ENCODE measurements around the gene PARP2.
A peak's percentile ranks its signal among the peaks of the same experiment; 100 is the strongest.

Gene PARP2

GRCh38 chr14:20400965-20401593, 57.6 kb downstream of the PARP2 start:
- peak; percentile 95 for DNase-seq (ENCODE audit: low spot score)

- no peak for DNase-seq (ENCODE audit: low spot score)
Observed at GRCh38 chr14:20403521-20403920, 60.1 kb downstream of the PARP2 start.

All from kidney tubule cell (primary cell).